ENCODE measurements around the gene ATF4.

DNA sequence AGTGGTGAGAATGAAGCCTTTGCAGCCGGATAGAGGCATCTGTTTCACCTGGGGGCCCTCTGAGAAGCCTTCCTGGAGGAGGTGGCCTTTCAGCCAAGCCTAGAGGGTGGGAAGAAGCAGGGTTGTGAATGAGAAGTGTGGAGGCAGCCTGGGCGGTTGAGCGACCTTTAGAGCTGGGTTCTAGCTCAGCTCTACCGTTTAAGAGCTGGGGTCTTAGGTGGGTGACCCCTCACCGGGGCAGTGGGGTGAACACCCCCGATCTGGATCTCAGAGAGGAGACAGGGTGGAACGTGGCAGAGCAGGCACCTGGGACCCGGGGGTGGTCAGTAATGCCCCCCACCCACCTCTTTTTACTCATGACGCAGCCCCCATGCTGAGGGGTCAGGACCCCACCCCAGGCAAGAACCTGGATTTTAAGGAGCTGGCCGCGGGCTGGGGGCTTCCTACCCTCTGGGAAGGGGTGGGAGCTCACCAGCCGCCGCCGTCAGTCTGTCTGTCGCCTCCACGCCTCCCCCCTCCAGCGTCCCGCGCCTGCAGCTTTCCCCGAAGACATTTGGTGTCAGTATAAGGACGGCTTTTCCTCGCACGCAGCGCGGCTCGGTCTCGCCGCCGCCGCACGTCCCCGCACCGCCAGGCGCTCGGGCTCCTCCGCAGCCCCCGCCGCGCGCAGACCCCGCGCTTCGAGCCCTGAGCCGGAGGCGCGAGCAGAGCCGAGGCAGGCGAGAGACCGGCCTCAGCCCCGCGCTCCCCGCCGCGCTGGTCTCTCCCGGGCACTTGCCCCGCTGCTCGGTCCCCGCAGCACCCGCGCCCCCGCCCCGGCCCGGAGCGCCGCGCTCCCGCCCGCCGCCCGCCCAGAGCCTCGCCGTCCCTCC is 36.8 kb downstream of the ATF4 start:
- TF ChIP-seq EZH2phosphoT487 (IDR thresholded peaks at IDR 0.05; ENCODE audit: low read length) (no peak), EZH2 (optimal IDR thresholded peaks at IDR 0.05; ENCODE audit: low read depth, low read length) (no peak)
- TF ChIP-seq, protein P1, sequence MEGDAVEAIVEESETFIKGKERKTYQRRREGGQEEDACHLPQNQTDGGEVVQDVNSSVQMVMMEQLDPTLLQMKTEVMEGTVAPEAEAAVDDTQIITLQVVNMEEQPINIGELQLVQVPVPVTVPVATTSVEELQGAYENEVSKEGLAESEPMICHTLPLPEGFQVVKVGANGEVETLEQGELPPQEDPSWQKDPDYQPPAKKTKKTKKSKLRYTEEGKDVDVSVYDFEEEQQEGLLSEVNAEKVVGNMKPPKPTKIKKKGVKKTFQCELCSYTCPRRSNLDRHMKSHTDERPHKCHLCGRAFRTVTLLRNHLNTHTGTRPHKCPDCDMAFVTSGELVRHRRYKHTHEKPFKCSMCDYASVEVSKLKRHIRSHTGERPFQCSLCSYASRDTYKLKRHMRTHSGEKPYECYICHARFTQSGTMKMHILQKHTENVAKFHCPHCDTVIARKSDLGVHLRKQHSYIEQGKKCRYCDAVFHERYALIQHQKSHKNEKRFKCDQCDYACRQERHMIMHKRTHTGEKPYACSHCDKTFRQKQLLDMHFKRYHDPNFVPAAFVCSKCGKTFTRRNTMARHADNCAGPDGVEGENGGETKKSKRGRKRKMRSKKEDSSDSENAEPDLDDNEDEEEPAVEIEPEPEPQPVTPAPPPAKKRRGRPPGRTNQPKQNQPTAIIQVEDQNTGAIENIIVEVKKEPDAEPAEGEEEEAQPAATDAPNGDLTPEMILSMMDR (IDR thresholded peaks at IDR 0.05; ENCODE audit: low read length), result no peak

All from MM.1S (cell line).